ENCODE measurements around the gene PLXDC1.

Gene PLXDC1

GRCh38 chr17:39115135-39115534, 36.3 kb downstream of the PLXDC1 start:
- ATAC-seq: peak; percentile 45
- TF ChIP-seq ZNF565 (CRISPR knock-in tag; conservative IDR thresholded peaks at IDR 0.05; ENCODE audit: low read depth) (no peak), ZC3H10 (CRISPR knock-in tag; IDR thresholded peaks at IDR 0.05) (no peak), ZNF70 (CRISPR knock-in tag; IDR thresholded peaks at IDR 0.05) (no peak), ZNF8 (CRISPR knock-in tag; IDR thresholded peaks at IDR 0.05) (no peak)

- no peak for ATAC-seq
- TF ChIP-seq BACH2 (CRISPR knock-in tag; IDR thresholded peaks at IDR 0.05; ENCODE audit: borderline replicate concordance) (no peak), GLIS3 (CRISPR knock-in tag; IDR thresholded peaks at IDR 0.05) (no peak), TOX (CRISPR knock-in tag; IDR thresholded peaks at IDR 0.05; ENCODE audit: borderline replicate concordance) (no peak), ZFP3 (CRISPR knock-in tag; IDR thresholded peaks at IDR 0.05) (no peak), ISL1 (CRISPR knock-in tag; IDR thresholded peaks at IDR 0.05) (no peak), TCF4 (CRISPR knock-in tag; IDR thresholded peaks at IDR 0.05; ENCODE audit: borderline replicate concordance) (no peak), PATZ1 (CRISPR knock-in tag; IDR thresholded peaks at IDR 0.05; ENCODE audit: borderline replicate concordance) (no peak), ESRRG (CRISPR knock-in tag; IDR thresholded peaks at IDR 0.05) (no peak), ZC3H10 (CRISPR knock-in tag; IDR thresholded peaks at IDR 0.05) (no peak), ZNF565 (CRISPR knock-in tag; conservative IDR thresholded peaks at IDR 0.05; ENCODE audit: low read depth) (no peak), RARB (CRISPR knock-in tag; IDR thresholded peaks at IDR 0.05) (no peak), ZFP30 (CRISPR knock-in tag; IDR thresholded peaks at IDR 0.05) (no peak)
Measured at GRCh38 chr17:39114723-39115122, 36.7 kb downstream of the PLXDC1 start.

GRCh38 chr17:39113871-39114270, 37.6 kb downstream of the PLXDC1 start:
- no peak for ATAC-seq
- TF ChIP-seq, protein P1, sequence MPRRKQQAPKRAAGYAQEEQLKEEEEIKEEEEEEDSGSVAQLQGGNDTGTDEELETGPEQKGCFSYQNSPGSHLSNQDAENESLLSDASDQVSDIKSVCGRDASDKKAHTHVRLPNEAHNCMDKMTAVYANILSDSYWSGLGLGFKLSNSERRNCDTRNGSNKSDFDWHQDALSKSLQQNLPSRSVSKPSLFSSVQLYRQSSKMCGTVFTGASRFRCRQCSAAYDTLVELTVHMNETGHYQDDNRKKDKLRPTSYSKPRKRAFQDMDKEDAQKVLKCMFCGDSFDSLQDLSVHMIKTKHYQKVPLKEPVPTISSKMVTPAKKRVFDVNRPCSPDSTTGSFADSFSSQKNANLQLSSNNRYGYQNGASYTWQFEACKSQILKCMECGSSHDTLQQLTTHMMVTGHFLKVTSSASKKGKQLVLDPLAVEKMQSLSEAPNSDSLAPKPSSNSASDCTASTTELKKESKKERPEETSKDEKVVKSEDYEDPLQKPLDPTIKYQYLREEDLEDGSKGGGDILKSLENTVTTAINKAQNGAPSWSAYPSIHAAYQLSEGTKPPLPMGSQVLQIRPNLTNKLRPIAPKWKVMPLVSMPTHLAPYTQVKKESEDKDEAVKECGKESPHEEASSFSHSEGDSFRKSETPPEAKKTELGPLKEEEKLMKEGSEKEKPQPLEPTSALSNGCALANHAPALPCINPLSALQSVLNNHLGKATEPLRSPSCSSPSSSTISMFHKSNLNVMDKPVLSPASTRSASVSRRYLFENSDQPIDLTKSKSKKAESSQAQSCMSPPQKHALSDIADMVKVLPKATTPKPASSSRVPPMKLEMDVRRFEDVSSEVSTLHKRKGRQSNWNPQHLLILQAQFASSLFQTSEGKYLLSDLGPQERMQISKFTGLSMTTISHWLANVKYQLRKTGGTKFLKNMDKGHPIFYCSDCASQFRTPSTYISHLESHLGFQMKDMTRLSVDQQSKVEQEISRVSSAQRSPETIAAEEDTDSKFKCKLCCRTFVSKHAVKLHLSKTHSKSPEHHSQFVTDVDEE (CRISPR knock-in tag; IDR thresholded peaks at IDR 0.05): no peak
- TF ChIP-seq ZC3H10 (CRISPR knock-in tag; IDR thresholded peaks at IDR 0.05) (no peak), ZNF70 (CRISPR knock-in tag; IDR thresholded peaks at IDR 0.05) (no peak), PPARA (CRISPR knock-in tag; IDR thresholded peaks at IDR 0.05; ENCODE audit: borderline replicate concordance) (no peak), BACH2 (CRISPR knock-in tag; IDR thresholded peaks at IDR 0.05; ENCODE audit: borderline replicate concordance) (no peak), PATZ1 (CRISPR knock-in tag; IDR thresholded peaks at IDR 0.05; ENCODE audit: borderline replicate concordance) (no peak), RARB (CRISPR knock-in tag; IDR thresholded peaks at IDR 0.05) (no peak), OSR1 (CRISPR knock-in tag; IDR thresholded peaks at IDR 0.05) (no peak), CSRNP3 (CRISPR knock-in tag; IDR thresholded peaks at IDR 0.05) (no peak), GLIS3 (CRISPR knock-in tag; IDR thresholded peaks at IDR 0.05) (no peak), ESRRG (CRISPR knock-in tag; IDR thresholded peaks at IDR 0.05) (no peak)
- TF ChIP-seq, protein P2, sequence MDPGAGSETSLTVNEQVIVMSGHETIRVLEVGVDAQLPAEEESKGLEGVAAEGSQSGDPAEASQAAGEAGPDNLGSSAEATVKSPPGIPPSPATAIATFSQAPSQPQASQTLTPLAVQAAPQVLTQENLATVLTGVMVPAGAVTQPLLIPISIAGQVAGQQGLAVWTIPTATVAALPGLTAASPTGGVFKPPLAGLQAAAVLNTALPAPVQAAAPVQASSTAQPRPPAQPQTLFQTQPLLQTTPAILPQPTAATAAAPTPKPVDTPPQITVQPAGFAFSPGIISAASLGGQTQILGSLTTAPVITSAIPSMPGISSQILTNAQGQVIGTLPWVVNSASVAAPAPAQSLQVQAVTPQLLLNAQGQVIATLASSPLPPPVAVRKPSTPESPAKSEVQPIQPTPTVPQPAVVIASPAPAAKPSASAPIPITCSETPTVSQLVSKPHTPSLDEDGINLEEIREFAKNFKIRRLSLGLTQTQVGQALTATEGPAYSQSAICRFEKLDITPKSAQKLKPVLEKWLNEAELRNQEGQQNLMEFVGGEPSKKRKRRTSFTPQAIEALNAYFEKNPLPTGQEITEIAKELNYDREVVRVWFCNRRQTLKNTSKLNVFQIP (CRISPR knock-in tag; IDR thresholded peaks at IDR 0.05; ENCODE audit: borderline replicate concordance, low read depth): no peak

Measured in SK-N-SH treated with all-trans-retinoic acid at 6 μM for 48 hours (cell line).